Neural cell (in vitro differentiated cells): ENCODE data around the gene GCNA.

Experiments used
- EP300 ChIP-seq: fragments of 450-650 bp; conservative IDR thresholded peaks from 2 replicates; pipeline ENCODE4 v1.6.1; 2014; ENCODE audit warnings: antibody characterized with exemption, mild to moderate bottlenecking, moderate library complexity; ENCODE audit not compliant: poor library complexity, severe bottlenecking
- TAF1 ChIP-seq: IDR thresholded peaks from 2 replicates; pipeline ENCODE4 v1.6.1; 2012; ENCODE audit warnings: low read depth
- TF ChIP-seq, protein P1 (sequence below): fragments of 450-650 bp; IDR thresholded peaks from 2 replicates; pipeline ENCODE4 v1.5.1; 2014; ENCODE audit warnings: antibody characterized with exemption, mild to moderate bottlenecking, moderate library complexity; ENCODE audit not compliant: poor library complexity, severe bottlenecking

GRCh38 chrX:71565474-71566041 lies 12.7 kb upstream of the GCNA start:
- TF ChIP-seq, protein P1, sequence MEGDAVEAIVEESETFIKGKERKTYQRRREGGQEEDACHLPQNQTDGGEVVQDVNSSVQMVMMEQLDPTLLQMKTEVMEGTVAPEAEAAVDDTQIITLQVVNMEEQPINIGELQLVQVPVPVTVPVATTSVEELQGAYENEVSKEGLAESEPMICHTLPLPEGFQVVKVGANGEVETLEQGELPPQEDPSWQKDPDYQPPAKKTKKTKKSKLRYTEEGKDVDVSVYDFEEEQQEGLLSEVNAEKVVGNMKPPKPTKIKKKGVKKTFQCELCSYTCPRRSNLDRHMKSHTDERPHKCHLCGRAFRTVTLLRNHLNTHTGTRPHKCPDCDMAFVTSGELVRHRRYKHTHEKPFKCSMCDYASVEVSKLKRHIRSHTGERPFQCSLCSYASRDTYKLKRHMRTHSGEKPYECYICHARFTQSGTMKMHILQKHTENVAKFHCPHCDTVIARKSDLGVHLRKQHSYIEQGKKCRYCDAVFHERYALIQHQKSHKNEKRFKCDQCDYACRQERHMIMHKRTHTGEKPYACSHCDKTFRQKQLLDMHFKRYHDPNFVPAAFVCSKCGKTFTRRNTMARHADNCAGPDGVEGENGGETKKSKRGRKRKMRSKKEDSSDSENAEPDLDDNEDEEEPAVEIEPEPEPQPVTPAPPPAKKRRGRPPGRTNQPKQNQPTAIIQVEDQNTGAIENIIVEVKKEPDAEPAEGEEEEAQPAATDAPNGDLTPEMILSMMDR, result no peak
- no peak for TF ChIP-seq EP300
- no peak for TF ChIP-seq TAF1
